ENCODE measurements around the gene F5.

Gene F5

DNA sequence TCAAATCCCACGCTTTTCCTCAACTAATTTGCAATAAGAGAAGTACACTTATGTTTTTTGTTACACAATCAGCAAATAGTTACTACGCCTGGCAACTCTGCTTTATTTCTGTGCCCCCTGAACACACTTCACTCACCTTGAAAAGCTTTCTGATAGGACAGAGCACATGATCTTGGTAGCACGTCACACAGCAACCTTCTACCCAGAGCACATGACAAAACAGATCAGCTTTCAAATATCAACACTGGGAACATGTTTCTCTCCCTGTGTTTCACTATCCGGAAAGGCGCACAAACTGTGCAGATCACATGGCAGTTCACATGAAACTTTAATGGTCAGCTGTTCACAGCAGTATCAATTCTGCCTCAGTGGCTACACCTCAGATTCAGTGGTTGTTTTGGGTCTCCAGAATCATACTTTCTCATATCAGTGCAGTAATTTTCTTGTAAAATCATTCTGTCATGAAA lies 102.7 kb downstream of the F5 start:
- no peak for DNase-seq (ENCODE audit: low spot score)
- FAIRE-seq, result no peak

- FAIRE-seq (no peak), DNase-seq (ENCODE audit: low spot score) (no peak)
These were observed 106.8 kb downstream of the F5 start for GRCh38 chr1:169479363-169480066.

DNA sequence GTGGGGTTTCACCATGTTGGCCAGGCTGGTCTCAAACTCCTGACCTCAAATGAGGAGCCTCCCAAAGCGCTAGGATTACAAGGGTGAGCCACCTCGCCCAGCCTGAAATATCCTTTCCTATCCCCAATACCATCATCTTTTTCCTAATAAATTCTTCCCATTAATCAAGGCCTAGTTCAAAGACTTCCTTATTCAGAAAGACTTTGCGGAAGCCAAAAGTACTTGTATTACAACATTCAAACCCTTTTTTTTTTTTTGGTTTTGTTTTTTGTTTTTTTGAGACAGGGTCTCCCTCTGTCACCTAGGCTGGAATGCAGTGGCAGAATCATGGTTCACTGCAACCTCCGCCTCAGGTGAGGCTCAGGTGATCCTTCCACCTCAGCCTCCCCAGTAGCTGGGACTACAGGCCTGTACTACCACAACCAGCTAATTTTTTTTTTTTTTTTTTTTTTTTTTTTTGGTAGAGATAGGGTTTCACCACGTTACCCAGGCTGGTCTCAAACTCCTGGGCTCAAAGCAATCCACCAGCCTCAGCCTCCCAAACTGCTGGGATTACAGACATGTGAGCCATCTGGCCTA lies 108.1 kb downstream of the F5 start:
- DNase-seq (ENCODE audit: low spot score), result no peak
- no peak for FAIRE-seq

DNA sequence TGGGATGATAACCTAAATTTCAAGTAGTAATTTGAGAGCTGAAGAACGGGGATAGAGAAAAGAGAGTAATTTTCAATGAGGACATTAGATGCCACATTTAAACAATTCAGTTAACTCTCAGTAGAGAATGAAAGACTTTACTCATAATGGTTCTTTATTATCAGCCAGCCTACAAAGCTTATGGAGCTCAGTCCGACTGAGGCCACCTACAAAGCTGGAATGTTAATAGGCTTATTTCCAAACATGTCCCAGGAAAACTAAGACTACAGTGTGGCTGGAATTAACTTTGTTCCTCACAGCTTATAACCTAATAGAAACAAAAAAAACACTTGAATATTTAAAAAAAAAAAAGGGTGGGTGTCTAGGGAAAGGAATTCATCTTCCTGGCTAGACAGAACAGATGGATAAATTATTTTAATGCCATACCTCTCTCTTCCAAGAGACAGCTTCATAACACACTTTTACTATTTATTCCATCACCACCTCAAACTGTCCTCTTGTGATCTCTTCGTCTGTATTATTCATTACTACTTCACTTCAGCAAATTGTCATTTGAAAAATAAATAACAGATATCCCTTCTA lies 110.4 kb downstream of the F5 start:
- FAIRE-seq (no peak), DNase-seq (ENCODE audit: low spot score) (no peak)

DNA sequence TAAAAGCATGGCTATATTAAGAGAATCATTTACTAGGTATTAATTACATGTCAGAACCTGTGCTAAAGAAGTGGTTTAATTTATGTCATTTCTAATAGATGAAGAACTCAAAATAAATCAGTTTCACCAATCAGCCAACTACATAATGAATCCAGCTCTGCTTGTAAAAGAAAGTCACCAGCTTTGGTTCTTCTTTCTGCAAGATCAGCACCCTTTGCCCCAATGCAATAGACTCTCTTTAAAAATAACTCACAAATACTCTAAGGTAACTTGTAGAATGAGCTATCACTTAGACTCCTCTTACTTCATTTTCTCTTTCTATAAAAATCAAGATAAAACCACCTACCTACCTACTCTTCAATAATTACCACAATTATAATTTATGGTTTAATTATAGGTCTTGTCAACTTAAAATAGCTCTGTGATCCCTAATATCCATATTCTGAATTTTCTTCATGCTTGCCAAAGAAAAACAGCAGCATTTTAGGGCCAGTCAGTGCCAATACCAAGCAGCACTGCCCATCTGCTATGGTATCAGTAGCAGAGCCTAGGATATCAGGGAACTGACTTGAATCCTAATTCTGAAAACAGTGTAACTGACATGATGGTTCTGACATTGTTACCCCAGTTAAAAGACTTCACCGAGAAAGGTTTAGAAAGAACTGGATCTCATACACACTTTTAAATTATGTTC lies 111.8 kb downstream of the F5 start:
- FAIRE-seq (no peak), DNase-seq (ENCODE audit: low spot score) (no peak)

DNA sequence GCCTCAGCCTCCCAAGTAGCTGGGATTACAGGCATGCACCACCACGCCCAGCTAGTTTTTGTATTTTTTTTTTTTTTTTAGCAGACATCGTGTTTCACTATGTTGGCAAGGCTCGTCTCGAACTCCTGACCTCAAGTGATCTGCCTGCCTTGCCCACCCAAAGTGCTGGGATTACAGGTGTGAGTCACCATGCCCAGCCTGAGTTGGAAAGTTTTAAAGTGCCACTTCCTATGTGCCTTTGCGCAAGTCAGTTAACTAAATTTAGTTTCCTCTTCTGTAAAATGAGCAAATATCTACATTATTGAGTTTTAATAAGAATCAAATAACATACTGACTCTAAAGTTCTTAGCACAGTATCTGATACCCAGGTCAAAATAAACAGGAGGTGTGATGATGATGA lies 112.9 kb downstream of the F5 start:
- no peak for DNase-seq (ENCODE audit: low spot score)
- FAIRE-seq, result no peak

DNA sequence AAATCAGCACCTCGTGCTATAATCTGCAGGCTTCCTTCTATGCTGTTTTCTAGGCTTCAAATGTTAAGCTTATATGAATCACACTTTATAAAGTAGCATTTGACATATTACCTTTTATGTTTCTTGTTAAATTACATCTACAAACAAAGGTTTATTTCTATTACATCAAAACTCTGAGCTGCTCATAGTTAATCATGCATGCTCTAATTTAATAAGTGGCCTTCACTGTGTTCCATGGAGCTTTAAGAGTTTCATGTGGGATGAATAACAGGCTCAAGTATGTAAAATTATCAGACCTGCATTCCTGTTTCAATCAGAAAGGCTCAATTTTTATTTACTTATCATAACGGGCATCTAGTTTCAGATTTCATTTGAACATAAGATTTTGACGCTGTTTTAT lies 113.5 kb downstream of the F5 start:
- no peak for FAIRE-seq

DNA sequence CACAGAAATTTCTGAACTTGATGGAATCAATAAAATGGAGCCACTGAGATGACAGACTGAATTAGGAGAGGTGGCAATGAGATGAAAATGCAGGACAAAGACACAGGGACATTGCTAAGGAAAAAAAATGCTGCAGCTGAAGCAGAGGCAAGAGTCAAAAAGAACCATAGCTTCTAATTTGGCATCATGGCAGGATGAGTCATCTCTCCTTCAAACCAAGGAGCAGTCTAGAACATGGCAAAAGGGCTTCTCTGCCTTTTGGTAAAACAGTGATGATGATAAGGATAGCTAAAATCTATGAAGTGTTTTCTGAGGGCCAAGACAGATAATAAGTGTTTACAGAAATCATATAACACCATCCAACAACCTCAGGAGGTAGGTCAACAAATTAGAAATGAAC lies 117.3 kb downstream of the F5 start:
- DNase-seq (ENCODE audit: low spot score) (no peak), FAIRE-seq (no peak)

More for the DNA sequence above, 113.5 kb downstream of the F5 start:
- DNase-seq (ENCODE audit: low spot score), result no peak

- no peak for DNase-seq (ENCODE audit: low spot score)
- peak; percentile 23 for FAIRE-seq
These were observed 119.7 kb downstream of the F5 start for GRCh38 chr1:169466259-169467230.

DNA sequence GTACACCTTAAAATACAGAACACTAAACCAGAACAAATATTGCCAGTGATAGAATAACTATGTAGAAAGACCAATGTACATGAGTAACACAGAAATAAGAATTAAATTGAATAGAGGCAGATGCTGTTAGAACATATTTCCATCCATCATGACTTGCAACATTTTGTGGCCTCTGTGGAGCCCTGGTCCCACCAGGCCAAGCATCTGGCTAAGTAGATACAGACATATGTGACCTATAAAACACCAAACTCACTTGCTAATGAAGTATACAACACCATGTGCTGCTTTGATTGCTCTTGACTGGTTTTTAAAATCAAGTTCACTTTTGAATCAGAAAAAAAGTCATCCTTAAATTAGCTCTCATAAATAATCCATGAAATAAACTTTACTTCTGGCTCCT lies 121.0 kb downstream of the F5 start:
- DNase-seq (ENCODE audit: low spot score), result no peak
- no peak for FAIRE-seq

Measured in RCC 7860 (cell line).